Suprapubic skin (tissue), 4 donors: ENCODE results near the gene MAP3K4. TPM values are rescaled to one million over a fixed set of nuclear protein-coding genes. Genes with fewer than 3 reads are reported as not detected.

Experiments
- DNase-seq, 2 donors: peaks; one replicate each; pipeline ENCODE4 v3.0.0-alpha.2; 2019; ENCODE audit warnings: low spot score in 2 of 2
- H3K27ac ChIP-seq: fragments of 200-600 bp; sonication (generic); one replicate; pipeline ENCODE4 v1.5.1; 2019
- H3K27me3 ChIP-seq: fragments of 200-600 bp; sonication (generic); one replicate; pipeline ENCODE4 v1.5.1; 2019
- H3K36me3 ChIP-seq: fragments of 200-600 bp; sonication (generic); one replicate; pipeline ENCODE4 v1.5.1; 2019
- H3K4me1 ChIP-seq: fragments of 200-600 bp; sonication (generic); one replicate; pipeline ENCODE4 v1.5.1; 2019
- H3K4me3 ChIP-seq: fragments of 200-600 bp; sonication (generic); one replicate; pipeline ENCODE4 v1.5.1; 2019; ENCODE audit warnings: mild to moderate bottlenecking
- H3K9me3 ChIP-seq: fragments of 200-600 bp; sonication (generic); one replicate; pipeline ENCODE4 v1.5.1; 2019
- EP300 ChIP-seq: sonication (generic); formaldehyde crosslinking; IDR thresholded peaks from one replicate; pipeline ENCODE4 v1.6.1; 2017; ENCODE audit warnings: antibody characterized with exemption
- POLR2A ChIP-seq, 2 donors: fragments of 450-650 bp; IDR thresholded peaks; one replicate each; pipeline ENCODE4 v1.6.1; 2017; ENCODE audit warnings: antibody characterized with exemption in 2 of 2, mild to moderate bottlenecking in 2 of 2, moderate library complexity in 2 of 2
- POLR2AphosphoS5 ChIP-seq, 3 donors: sonication (generic); formaldehyde crosslinking; IDR thresholded peaks; one replicate each; pipeline ENCODE4 v1.6.1; 2017; ENCODE audit warnings: antibody characterized with exemption in 3 of 3
- WGBS: methylation state at CpG from one replicate; pipeline ENCODE4 v1.1.5; 2018; 5-methylcytosine and 5-hydroxymethylcytosine counted together
- total RNA-seq, 4 donors: library from RNA; depleted of rRNA; stranded (reverse); fragments of >200 nt; gene quantifications; one replicate each; pipeline ENCODE4 v1.1.0, GENCODE V29; 2016
- TF ChIP-seq, protein P1 (sequence below), 2 donors: fragments of 200-600 bp in 1 of 2; fragments of 450-650 bp in 1 of 2; sonication (generic) in 1 of 2; IDR thresholded peaks; one replicate each; pipeline ENCODE4 v1.5.1; 2016 to 2019; ENCODE audit warnings: antibody characterized with exemption in 2 of 2, mild to moderate bottlenecking in 1 of 2, moderate library complexity in 1 of 2

MAP3K4 gene
- total RNA-seq, 4 donors from 2014 or later = 29.2 to 83.2 (median 45.2) TPM

DNA sequence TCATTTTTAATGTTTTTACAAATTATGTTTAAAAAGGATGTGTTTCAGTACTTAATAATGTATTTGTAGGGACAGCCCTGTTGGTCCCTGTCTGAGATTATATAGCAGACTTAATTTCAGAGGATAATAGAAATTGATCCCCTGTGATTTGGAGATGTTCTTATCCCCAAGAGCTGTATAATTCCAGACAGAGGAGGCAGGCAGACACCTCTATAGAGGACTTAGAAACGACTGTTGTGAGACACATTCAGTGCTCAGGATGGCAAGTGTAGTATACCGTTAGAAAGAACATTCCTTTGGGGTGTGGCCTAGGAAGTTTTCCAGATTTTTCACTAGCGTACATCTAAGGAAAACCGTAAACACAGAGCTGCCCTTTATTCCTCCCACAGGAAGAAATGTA, 117.8 kb downstream of the MAP3K4 start:
- Histone ChIP-seq H3K4me3 (no peak overlapping the region), H3K36me3 (peaks cover 91% of the 10 kb centered on the region), H3K27ac (no peak overlapping the region), H3K27me3 (no peaks in the 10 kb centered on the region), H3K4me1 (no peaks in the 10 kb centered on the region), H3K9me3 (no peaks in the 10 kb centered on the region)
- no peak for DNase-seq
- TF ChIP-seq, protein P1, sequence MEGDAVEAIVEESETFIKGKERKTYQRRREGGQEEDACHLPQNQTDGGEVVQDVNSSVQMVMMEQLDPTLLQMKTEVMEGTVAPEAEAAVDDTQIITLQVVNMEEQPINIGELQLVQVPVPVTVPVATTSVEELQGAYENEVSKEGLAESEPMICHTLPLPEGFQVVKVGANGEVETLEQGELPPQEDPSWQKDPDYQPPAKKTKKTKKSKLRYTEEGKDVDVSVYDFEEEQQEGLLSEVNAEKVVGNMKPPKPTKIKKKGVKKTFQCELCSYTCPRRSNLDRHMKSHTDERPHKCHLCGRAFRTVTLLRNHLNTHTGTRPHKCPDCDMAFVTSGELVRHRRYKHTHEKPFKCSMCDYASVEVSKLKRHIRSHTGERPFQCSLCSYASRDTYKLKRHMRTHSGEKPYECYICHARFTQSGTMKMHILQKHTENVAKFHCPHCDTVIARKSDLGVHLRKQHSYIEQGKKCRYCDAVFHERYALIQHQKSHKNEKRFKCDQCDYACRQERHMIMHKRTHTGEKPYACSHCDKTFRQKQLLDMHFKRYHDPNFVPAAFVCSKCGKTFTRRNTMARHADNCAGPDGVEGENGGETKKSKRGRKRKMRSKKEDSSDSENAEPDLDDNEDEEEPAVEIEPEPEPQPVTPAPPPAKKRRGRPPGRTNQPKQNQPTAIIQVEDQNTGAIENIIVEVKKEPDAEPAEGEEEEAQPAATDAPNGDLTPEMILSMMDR (IDR thresholded peaks at IDR 0.05) = no peak
- TF ChIP-seq POLR2AphosphoS5 (IDR thresholded peaks at IDR 0.05) (no peak), POLR2A (IDR thresholded peaks at IDR 0.05) (no peak)
- WGBS = 75% methylated on average over 4 of the region's 4 CpGs

DNA sequence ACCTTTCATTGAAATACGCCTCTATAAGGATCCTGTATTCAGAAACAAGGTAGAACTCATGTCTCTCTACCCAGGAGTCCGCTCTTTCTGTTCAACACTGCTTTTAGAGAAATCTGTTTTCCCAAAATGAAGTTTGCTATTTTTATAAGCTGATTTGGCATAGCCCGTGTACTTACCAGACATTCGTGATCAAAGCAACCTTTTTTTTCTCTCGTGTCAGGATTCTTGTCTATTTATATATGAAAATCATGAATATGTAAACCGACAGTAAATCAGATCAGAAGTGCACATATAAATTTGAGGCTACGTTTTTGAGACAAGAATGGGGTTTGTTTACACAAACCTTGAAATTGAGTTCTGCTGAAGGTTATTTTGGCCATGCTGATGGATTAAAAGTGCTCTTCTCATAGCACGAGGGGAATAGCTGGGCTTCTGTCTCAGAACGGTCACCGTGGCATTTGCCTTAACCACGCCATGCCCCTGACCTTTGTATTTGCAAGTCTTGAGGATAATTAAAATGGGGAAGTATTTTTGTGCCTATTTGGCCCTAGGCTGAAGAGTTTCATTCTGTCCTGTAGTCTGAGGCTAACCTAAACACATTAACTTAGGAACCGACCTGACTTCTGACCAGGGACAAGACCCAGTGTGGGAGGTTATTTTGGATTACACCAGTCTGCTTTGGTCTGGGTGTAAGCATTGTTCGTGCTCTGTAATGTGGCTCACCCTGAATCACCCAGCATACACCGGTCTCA, 118.6 kb downstream of the MAP3K4 start:
- H3K9me3 ChIP-seq = no peaks in the 10 kb centered on the region
- WGBS = 88% methylated on average over 14 of the region's 14 CpGs
- peaks cover 99% of the 10 kb centered on the region for H3K36me3 ChIP-seq
- TF ChIP-seq, protein P1 (IDR thresholded peaks at IDR 0.05) = no peak
- TF ChIP-seq POLR2A (IDR thresholded peaks at IDR 0.05) (no peak), EP300 (no peak), POLR2AphosphoS5 (IDR thresholded peaks at IDR 0.05) (no peak)
- no peak overlapping the region for H3K27ac ChIP-seq
- H3K4me3 ChIP-seq = no peak overlapping the region
- no peaks in the 10 kb centered on the region for H3K4me1 ChIP-seq
- DNase-seq = no peak
- no peaks in the 10 kb centered on the region for H3K27me3 ChIP-seq

DNA sequence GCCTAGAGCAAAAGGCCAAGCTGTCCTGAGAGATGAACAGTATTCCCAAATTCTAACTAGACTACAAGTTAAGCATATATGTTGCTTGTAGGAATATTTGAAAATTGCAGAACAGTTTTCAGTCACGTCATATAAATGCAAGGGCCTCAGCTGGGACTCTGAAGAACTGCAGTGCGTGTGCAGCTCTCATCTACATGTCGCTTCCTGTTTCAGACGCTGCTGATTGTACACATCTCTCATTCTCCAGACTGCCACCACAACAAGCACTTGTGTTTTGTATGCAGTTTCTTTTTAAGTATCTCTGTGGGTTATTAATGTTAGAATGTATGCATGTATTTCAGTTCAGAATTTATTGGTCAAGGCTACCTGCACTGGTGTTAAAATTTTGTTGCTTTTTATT, 119.7 kb downstream of the MAP3K4 start:
- H3K36me3 ChIP-seq = peaks cover 99% of the 10 kb centered on the region

DNA sequence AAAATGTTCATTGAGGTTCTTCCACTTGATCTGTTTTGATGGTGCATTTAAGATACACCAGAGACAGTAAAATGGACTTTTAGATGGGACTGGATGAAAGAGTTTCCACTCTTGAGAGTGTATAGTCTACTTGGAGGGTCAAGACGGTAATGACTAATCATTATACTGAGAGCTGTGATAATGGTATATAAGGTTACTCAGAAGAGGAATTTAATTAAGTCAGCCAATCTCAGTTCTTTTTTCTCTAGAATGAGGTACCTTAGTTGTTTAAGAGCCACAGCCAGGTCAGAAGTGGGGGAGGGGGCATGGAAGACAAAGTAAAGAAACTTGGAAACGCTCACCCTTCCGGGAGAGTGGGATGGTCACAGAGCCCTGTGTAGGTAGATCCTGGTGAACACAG, 123.9 kb downstream of the MAP3K4 start:
- WGBS = 95% methylated on average over 3 of the region's 3 CpGs
- TF ChIP-seq, protein P1 (IDR thresholded peaks at IDR 0.05) = no peak
- TF ChIP-seq POLR2AphosphoS5 (IDR thresholded peaks at IDR 0.05) = no peak
- no peak for TF ChIP-seq EP300
- no peak for TF ChIP-seq POLR2A (IDR thresholded peaks at IDR 0.05)
- Histone ChIP-seq H3K27ac (no peak overlapping the region), H3K27me3 (no peaks in the 10 kb centered on the region), H3K4me1 (no peaks in the 10 kb centered on the region), H3K9me3 (no peaks in the 10 kb centered on the region), H3K4me3 (no peak overlapping the region), H3K36me3 (peaks cover 93% of the 10 kb centered on the region)
- no peak for DNase-seq

More for the DNA sequence above, 119.7 kb downstream of the MAP3K4 start:
- no peaks in the 10 kb centered on the region for H3K9me3 ChIP-seq
- no peak overlapping the region for H3K4me3 ChIP-seq
- H3K27me3 ChIP-seq = no peaks in the 10 kb centered on the region
- DNase-seq = no peak
- no peak overlapping the region for H3K27ac ChIP-seq
- 89% methylated on average over 4 of the region's 4 CpGs for WGBS
- H3K4me1 ChIP-seq = no peaks in the 10 kb centered on the region
- TF ChIP-seq POLR2AphosphoS5 (IDR thresholded peaks at IDR 0.05) (no peak), EP300 (no peak), POLR2A (IDR thresholded peaks at IDR 0.05) (no peak)
- TF ChIP-seq, protein P1 (IDR thresholded peaks at IDR 0.05) = no peak

DNA sequence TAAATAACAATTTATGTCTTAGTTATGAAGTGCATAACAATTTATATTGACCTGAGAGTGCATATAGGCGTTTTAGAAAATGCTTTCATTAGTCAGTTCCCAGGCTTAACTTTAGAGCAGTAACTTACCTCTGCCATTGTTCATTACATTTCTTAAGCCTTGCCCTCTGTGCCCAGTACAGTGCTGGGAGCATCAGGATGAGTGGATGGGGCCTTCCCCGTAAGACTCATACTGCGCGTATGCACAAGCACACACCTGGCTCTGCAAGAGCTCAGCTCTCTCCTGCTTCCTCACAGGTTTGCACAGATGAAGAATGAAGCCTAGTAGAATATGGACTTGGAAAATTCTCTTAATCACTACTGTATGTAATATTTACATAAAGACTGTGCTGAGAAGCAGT, 125.0 kb downstream of the MAP3K4 start:
- H3K4me1 ChIP-seq = no peaks in the 10 kb centered on the region
- H3K36me3 ChIP-seq = peaks cover 91% of the 10 kb centered on the region
- DNase-seq = no peak
- no peak overlapping the region for H3K4me3 ChIP-seq
- TF ChIP-seq, protein P1 (IDR thresholded peaks at IDR 0.05) = no peak
- TF ChIP-seq POLR2A (IDR thresholded peaks at IDR 0.05) (no peak), POLR2AphosphoS5 (IDR thresholded peaks at IDR 0.05) (no peak), EP300 (no peak)
- no peaks in the 10 kb centered on the region for H3K27me3 ChIP-seq
- WGBS = 90% methylated on average over 4 of the region's 4 CpGs
- peaks cover 3% of the 10 kb centered on the region for H3K9me3 ChIP-seq
- no peak overlapping the region for H3K27ac ChIP-seq
